Ramos (cell line): ENCODE results near the gene MICAL3.

Source experiments
- in situ Hi-C: fragments of 300-500 bp; cut with MboI; formaldehyde crosslinking; loops from one replicate; pipeline ENCODE4 v1.14.3; 2022; ENCODE audit warnings: low sequenced_read_pairs; ENCODE audit not compliant: unreplicated experiment

The MICAL3 gene

DNA sequence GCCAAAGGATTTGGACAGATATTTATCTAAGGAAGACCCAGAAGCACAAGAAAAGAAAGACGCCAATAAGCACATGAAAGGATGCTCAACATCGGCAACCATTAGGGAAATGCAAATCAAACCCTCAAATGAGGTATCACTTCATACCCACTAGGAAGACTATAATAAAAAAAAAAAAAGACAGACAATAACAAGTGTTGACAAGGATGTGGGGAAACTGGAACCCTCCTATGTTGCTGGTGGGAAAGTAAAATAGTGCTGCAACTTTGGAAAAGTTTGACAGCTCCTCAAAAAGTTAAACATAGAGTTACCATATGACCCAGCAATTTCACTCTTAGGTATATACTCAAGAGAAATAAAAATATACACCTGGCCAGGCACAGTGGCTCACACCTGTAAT lies 47.0 kb downstream of the MICAL3 start:
- in situ Hi-C loops, result no loop called here

DNA sequence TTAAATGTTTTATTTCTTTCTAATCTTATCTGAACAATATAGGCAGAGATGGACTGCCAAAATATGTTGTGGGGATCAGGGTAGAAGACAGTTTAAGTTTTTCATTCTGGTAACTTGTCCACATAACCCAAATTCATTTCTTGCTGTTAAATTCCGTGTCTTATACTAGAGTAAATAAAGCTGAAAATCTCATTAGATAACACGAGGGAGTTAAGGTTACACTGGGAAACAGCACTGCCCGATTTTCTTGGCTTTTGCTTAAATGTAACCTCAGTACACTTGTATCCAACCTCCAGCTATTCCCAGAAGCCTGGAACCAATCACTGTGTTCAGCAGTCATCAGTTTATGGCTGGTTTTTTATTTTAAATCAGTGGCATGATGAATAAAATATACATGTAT lies 48.2 kb downstream of the MICAL3 start:
- in situ Hi-C loops, result no loop called here

DNA sequence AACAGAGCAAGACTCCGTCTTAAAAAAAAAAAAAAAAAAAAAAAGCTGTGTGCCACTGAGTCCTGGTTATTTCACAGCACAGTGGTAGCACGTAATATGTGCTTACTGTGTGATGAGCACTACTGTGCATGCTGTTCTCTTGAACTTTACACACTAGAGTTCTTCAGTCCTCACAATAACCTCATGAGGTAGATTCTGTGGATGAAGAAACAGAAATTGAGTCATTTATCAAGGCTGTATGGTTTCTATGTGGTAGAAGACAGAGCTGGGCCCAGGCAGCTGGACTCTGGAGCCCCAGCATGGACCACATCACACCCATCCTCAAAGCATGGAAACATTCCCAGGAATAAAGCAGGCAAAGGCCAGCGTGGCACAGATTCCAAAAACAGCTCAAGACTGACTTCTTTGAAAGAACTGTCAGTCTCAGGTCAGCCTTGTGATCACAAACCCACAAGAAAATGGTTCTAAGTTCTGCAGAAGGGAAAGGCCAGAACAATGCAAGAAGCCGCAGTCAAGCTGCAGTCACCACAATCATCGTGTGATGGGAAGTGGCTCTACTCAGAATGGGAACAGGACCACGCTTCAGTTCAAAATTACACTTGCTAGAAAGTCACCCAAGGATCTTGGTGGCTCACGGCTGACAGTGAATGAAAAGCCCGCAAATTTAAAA lies 49.5 kb downstream of the MICAL3 start:
- in situ Hi-C loops, result no loop called here

DNA sequence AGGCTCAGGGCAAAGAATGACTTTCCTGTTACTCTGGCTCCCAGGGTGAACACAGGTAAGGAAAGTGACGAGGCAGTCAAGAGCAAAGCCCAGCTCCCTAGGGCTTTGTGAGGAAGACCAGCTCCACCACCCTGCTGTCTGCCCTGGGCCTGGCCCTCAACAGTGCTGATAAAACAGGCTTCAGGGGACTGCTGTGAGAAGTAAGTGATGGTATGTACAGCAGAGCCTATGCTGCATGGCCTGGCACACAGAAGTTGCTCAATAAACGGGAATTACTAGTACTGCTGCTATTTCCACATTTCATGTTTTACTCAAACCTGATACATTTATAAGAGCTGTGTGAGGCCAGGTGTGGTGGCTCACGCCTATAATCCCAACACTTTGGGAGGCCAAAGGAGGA lies 50.3 kb downstream of the MICAL3 start:
- in situ Hi-C loops, result no loop called here

DNA sequence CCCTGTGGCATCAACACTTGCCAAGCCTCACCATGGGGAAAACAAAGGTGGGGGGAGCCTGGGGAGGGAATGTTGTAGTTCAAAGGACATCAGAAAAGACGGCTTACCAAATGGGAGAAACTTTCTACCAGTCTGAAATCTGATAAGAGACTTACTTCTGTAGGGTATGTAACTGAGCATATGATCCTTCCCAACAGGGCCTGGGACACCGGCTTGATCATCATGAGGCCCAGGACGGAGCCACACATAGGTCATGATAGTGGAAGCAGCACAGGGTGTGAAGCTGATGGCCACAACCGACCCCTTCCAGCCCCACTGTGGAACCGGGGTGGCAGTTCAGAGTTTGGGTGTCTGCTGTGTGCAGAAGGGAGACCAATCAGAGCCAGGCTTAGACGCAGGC lies 51.1 kb downstream of the MICAL3 start:
- in situ Hi-C loops, result no loop called here

DNA sequence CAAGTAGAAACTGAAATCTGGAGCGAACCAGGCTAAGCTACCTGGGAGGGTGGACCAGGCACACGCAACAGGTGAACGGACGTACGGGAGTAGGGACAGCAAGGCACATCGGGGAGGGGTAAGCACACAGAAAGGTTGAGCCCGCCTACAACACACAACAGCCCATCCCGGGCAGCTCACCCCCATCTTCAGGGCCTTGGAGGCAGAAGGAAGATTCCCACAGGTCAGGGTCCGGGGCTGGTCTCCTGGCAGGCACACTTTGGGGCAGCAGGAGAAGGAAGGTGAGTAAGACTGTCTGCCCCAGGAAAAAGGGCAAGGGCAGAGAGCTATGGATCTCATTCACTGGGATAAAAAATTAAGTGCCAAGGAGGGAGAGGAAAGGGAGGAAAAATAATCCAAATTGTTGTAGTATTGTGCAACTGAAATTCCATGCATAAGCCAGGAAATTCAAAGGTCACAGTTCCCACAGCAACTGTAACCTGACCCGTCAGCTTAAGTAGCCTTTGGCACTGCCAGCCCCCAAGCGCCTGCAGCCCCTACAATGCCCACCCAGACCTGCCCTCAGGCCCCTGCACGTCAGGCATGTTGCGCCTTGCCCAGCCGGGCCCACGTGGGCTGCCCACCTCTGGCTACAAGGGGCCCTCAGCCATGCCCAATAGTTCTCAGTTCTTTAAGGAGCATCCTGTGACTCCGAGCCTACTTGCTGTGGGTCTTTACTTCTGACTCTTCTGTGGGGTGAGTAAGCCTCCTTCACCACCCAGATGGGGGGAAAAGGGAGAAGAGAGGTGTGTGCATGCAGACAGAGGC lies 51.8 kb downstream of the MICAL3 start:
- in situ Hi-C loops, result no loop called here

DNA sequence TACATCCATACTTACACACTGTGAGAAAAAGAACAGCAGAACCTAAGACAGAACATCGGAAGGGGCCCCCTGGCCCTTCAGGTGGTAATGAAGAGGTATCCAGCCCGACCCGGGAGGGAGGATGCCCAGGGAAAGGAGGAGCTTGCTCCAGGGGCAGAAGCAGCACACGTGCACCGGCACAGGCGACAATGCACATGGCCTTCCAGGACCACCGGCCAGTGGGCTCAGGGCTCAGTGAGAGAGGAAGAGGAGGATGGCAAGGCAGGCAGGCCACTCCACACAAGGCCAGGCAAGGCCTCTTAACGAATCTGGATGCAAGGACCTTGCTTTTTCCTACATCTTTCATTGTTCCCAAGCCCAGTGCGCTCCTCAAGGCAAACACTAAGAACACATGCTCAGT lies 52.6 kb downstream of the MICAL3 start:
- in situ Hi-C loops, result no loop called here

DNA sequence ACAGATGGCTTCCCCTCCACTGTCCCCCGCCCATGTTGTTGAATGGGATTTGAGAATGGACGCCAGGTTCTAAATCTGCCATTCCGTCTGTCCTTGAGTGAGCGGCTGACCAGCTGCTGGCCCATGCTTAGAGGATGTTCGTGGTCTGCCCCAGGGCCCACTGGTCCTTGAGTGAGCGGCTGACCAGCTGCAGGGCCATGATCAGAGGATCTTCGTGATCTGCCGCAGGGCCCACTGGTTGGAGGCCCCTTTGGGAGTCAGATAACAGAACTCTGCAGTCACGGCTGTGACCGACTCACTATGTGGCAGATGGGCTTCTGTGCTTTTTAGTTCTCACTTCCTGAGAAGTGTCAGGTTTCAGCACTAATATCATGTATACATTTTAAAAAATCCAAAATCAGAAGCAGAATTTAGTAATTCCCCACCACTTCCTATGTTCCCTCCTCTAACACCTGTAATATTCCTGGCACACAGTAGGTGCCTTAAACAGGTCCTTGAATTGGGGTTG lies 54.1 kb downstream of the MICAL3 start:
- in situ Hi-C loops, result no loop called here

DNA sequence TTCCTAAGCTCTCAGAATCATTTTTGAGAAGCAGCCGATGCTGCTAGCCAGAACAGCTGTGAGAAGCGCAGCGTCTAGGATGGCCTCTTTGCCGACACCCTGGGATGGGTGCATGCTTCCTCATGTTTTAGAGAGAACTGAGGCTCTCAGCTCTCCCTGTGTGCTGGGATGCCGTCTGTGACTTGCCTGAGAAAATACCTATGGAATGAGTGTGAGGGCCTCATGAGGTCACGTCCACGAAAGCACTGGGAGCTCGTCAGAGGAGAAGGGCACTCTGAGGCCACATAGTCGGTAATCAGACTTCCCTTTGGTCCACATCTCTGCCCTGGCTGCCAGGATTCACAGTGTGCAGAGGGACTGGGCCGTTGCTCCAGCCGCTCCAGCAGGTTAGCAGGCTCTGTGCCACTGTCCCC lies 54.7 kb downstream of the MICAL3 start:
- in situ Hi-C loops, result no loop called here

DNA sequence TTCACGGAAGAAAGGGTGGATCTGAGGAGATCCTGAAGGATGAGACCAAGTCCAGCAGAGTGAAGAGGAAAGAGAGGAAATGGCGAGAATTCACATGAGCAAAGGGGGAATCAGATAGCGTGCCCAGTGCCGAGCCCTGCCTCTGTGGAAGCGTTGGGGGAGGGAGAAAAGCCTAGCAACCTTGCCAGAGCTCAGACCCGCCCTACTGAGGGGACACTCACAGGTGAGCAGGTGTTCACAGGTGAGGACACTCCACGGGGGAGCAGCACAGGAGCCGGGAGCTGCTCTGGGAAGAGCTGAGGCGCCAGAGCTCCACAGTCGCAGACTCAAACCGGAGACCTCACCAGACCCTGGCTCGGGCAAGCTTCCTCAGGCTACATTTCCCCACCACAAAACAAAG lies 56.2 kb downstream of the MICAL3 start:
- in situ Hi-C loops, result no loop called here

DNA sequence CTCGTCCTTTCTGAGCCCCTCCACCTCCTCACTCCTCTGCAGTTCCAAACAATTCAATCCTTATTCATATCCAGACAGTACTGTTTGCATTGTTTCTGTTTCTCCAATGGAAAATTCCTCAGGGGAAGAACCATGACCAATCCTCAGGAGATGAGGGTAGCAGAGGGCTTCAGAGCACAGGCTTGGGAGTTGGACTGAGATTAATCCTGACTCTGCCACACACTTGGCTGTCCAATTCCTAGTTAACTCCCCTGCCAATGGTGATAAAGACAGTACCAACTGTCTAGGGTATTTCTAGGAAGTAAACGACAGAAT lies 58.0 kb downstream of the MICAL3 start:
- in situ Hi-C loops, result no loop called here

DNA sequence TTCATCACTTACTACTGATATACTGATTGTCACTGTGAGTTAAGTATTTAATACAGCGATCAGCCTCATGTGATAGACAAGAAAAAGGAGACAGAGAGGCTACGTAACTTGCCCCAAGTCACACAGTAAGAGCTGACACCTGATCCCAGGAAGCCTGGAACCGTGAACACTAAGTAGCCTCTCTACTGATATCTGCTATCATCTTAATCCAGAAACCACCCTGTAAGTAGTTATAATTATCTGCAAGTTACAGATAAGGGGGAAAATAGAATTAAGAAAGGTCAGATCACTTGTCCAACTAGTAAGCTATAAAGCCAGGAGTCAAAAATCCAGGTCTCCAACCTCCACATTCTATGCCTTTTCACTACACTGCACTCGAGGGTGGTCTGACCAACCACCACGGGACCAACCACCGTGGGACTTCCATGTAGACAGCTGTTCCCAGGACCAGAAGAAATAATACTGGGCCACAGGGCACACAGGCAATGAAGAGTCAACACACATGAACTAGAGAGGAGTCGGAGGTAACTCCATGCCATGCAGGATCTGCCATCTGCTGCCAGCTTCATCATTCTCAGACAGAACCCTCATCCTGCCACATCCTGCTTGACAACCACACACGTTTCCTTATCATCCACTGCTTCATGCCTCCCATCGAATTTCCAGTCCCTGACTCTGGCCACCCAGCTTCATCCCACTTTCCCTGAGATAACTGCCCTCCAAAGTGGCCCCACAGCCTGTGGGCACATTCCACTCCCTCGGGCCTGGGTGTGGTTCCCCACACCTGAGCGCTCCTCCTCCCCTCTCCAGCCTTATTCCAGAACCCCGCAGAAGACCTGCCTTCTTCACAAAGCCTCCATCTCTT lies 58.6 kb downstream of the MICAL3 start:
- in situ Hi-C loops, result no loop called here

DNA sequence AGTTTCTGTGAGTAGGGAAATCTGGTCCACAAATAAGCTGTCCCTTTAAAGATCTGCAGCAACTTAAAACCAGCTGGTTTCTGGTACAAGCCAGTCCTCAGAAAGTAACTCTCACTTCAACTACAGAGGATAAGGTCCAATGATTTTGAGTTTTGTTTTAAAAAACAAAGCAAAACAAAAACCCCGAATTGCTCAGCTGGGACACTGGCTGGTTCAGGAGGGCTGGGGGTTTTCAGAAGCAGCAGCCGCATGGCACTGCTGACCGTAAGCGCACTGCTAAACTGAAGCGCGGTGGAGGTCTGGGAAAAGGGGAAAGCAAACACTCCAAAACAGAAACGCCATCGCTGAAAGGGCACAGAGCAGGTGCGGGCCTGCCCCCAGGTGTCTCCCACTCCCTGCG lies 59.7 kb downstream of the MICAL3 start:
- in situ Hi-C loops, result no loop called here

DNA sequence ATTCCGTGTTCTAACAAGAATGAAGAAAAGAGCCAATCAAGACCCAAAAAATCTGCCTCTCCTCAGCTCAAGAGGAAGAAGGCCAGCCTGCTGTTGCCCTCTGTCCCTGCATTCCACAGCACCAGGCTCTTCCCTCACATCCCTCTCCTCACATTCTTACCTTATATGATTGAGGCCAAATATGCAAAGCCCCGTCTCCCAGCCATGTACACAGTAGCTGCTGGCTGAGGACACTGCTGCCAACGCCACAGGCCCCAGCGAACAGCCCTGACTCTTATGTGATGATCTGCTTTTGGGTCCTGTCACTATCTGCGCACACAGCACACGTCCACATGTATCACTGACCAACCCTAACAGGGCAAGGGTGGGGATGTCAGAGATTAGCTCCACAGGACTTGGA lies 60.2 kb downstream of the MICAL3 start:
- in situ Hi-C loops, result no loop called here

DNA sequence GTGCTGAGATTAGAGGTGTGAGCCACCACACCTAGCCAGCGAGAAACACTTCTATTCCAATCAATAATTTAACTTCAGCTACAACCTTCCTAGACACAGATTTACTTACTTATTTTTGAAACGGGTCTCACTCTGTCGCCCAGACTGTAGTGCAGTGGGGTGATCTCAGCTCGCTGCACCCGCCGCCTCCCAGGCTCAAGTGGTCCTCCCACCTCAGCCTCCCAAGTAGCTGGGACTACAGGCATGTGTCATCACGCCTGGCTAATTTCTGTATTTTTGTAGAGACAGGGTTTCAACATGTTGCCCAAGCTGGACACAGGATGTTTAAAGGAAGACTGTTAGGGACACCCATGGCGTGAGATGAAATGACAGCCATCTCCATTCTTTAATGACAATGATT lies 61.3 kb downstream of the MICAL3 start:
- in situ Hi-C loops, result no loop called here

DNA sequence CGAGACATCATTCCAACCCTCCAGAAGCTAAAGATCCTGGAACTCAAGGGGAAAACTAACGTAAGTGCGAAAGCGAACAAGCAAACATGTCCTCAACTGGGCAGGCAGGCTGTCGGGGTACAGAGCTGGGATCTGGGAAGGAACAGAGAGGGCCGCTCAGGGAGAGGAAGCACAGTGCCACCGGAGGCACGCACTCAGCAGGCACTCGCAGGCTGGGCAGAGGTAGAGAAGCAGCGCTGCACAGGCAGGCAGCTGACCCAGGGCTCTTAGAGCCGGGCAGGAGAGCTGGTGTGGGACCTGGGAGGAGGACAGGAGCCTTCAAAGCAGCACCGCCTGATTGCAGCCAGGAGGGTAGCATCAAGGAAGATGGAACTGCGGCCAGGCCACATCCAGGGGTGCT lies 62.2 kb downstream of the MICAL3 start:
- in situ Hi-C loops, result no loop called here

DNA sequence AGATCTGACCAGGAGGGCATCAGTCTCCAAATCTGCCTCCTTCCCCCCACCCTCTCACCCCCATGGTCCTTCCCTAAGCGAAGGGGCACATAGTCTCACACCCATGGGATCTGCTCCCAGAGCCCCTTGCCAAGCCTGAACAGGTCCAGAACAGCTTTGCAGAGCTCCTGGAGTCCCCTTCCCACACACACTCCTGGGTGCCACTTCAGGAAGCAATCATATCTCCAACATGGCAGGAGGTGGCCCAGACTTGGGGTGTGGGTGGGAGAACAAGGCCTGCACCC lies 63.0 kb downstream of the MICAL3 start:
- in situ Hi-C loops, result no loop called here

DNA sequence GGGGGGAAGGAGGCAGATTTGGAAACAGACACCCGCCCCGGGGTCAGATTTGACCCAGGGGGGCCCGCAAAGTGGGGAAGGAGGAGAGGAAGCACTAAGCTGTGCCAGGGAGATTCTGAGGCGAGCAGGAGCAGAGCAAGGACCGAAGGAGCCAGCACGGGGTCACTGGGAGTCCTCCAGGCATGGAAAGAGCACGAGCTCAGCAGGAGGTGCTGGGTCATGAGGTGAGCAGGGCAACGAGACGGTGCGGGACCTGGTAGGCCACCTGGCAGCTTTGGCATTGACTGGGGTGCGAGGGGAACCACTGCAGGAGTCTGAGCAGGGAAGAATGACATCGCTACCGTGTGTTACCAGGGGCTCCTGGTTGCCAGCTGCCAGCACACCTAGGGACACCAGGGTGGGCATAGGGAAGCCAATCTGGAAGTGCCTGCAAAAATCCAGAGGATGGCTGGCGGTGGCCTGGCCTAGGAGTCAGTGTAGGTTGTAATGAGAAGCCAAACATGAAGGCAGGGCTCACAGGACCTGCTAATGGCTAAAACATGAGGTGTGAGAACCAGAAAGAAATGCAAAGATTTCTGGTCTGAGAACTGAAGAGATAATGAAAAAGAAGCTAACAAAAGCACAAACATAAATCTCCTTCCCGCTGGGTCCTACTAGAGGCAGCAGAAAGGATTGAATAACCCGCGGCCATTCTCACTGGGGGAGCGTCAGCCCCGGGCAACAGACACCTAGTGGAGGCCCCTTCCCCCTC lies 63.5 kb downstream of the MICAL3 start:
- in situ Hi-C loops, result no loop called here

DNA sequence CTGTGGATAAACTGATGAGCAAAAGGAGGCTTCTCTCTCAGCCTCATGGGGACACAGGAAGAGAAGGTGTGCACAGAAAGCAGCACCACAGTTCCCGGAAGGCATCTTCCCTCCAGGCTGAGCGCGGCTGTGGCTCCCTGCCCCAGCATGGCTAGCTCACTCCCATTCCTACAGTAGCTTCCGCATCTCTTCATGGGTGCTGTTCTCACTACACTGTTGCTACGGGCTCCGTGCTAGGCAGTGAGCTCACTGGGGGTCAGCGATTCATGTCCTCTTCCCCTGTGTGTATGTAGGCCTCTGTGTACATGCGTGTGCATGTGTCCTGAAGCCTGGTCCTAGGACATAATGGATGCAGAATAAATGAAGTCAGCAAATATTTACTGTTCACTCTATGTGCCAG lies 64.3 kb downstream of the MICAL3 start:
- in situ Hi-C loops, result no loop called here

DNA sequence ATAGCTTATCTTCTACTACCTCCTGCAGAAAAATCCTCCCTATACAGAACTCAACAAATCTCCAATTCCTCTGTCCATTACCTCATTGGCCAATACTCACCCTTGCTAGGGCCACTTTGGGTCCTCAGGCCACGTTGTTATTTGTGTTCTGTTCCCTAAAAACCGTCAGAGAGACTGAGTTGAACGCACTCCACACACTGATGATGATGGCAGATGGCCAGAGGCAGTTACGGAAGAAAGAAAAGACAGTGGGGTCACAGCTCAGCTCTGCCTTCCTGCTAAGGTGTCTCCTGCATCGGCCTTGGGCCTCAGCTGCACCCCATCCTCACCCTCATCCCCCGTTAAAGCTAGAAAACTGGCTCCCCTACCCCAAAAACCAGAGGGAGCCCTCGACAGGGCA lies 66.2 kb downstream of the MICAL3 start:
- in situ Hi-C loops, result no loop called here

DNA sequence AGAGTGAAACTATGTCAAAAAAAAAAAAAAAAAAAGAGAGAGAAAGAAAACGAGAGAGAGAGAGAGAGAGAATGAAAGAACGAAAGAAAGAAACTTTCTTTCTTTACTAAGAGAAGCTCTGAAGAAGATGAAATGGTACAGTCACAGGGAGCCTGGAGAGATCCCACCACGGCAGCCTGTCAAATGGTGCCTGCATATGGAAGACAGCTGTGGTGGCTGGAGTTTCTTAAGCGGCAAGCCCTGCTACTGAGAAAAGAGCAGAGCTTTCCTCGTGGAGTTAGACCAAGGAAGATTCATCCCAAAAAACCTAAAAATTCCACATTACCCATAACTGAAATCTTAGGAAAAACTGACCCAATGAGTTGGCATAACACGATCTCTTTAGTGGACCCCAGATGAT lies 66.7 kb downstream of the MICAL3 start:
- in situ Hi-C loops, result no loop called here
